ENCODE measurements around the gene EXOG.

Gene EXOG

GRCh38 chr3:38548154-38548931, 52.2 kb downstream of the EXOG start:
- no peak for DNase-seq (ENCODE audit: low read depth)

- no peak for DNase-seq (ENCODE audit: low read depth)
Measured at GRCh38 chr3:38549082-38549481, 52.9 kb downstream of the EXOG start.

GRCh38 chr3:38549486-38549885, 53.3 kb downstream of the EXOG start:
- no peak for DNase-seq (ENCODE audit: low read depth)

GRCh38 chr3:38549957-38550840, 54.1 kb downstream of the EXOG start:
- no peak for DNase-seq (ENCODE audit: low read depth)

- no peak for DNase-seq (ENCODE audit: low read depth)
Measured at GRCh38 chr3:38551026-38551832, 55.1 kb downstream of the EXOG start.

GRCh38 chr3:38552364-38552763, 56.2 kb downstream of the EXOG start:
- DNase-seq (ENCODE audit: low read depth) = no peak

GRCh38 chr3:38553071-38553470, 56.9 kb downstream of the EXOG start:
- no peak for DNase-seq (ENCODE audit: low read depth)

- DNase-seq (ENCODE audit: low read depth) = no peak
Measured at GRCh38 chr3:38554127-38554827, 58.1 kb downstream of the EXOG start.

- DNase-seq (ENCODE audit: low read depth) = no peak
Measured at GRCh38 chr3:38555149-38555840, 59.2 kb downstream of the EXOG start.

GRCh38 chr3:38555926-38556325, 59.8 kb downstream of the EXOG start:
- no peak for DNase-seq (ENCODE audit: low read depth)

GRCh38 chr3:38556640-38557358, 60.7 kb downstream of the EXOG start:
- DNase-seq (ENCODE audit: low read depth) = no peak

GRCh38 chr3:38558864-38559263, 62.7 kb downstream of the EXOG start:
- DNase-seq (ENCODE audit: low read depth) = no peak

GRCh38 chr3:38560284-38560683, 64.1 kb downstream of the EXOG start:
- no peak for DNase-seq (ENCODE audit: low read depth)

GRCh38 chr3:38560996-38561717, 65.0 kb downstream of the EXOG start:
- DNase-seq (ENCODE audit: low read depth) = no peak

- DNase-seq (ENCODE audit: low read depth) = no peak
Measured at GRCh38 chr3:38561746-38562466, 65.8 kb downstream of the EXOG start.

GRCh38 chr3:38562467-38562925, 66.4 kb downstream of the EXOG start:
- no peak for DNase-seq (ENCODE audit: low read depth)

GRCh38 chr3:38563070-38563885, 67.1 kb downstream of the EXOG start:
- DNase-seq (ENCODE audit: low read depth) = no peak

GRCh38 chr3:38563886-38564270, 67.7 kb downstream of the EXOG start:
- DNase-seq (ENCODE audit: low read depth) = no peak
